Natural killer cell (primary cell): ENCODE results near the gene FRS3. TPM values are rescaled to one million over a fixed set of nuclear protein-coding genes. Genes with fewer than 3 reads are reported as not detected.
A peak's percentile ranks its signal among the peaks of the same experiment; 100 is the strongest.

Source experiments
- ATAC-seq, 3 donors: fragments of 150-1000 bp in 2 of 3; fragments of 200-7000 bp in 1 of 3; cut with Tn5 transposase; 1 replicate in 1 of 3; 2 replicates in 2 of 3; pipeline ENCODE4 v1.10.0; 2021; ENCODE audit warnings: mild to moderate bottlenecking in 2 of 3, moderate library complexity in 2 of 3
- DNase-seq, 2 donors: peaks; one replicate each; pipeline versions ENCODE4 v3.0.0 to v3.0.0-alpha.2; 2013 to 2021; ENCODE audit warnings: mixed read lengths in 1 of 2
- H3K27ac ChIP-seq: one replicate; pipeline ENCODE4 v1.5.1; 2013; ENCODE audit warnings: mild to moderate bottlenecking, low read length
- H3K27me3 ChIP-seq: one replicate; pipeline ENCODE4 v1.6.1; 2013; ENCODE audit warnings: low read length; ENCODE audit not compliant: control insufficient read depth, insufficient read depth
- H3K36me3 ChIP-seq: one replicate; pipeline ENCODE4 v1.6.1; 2013; ENCODE audit warnings: low read length; ENCODE audit not compliant: control insufficient read depth, insufficient read depth
- H3K4me1 ChIP-seq: one replicate; pipeline ENCODE4 v1.6.1; 2013; ENCODE audit warnings: low read length; ENCODE audit not compliant: control insufficient read depth, insufficient read depth
- H3K4me3 ChIP-seq: one replicate; pipeline ENCODE4 v1.5.1; 2013; ENCODE audit warnings: low read length
- H3K9me3 ChIP-seq: one replicate; pipeline ENCODE4 v1.6.1; 2013; ENCODE audit warnings: low read length; ENCODE audit not compliant: control insufficient read depth, insufficient read depth
- H3K27ac Mint-ChIP-seq, 2 donors: one replicate each; pipeline ENCODE4 v1.8.0; 2022; ENCODE audit warnings: mild to moderate bottlenecking in 2 of 2, mixed read lengths in 2 of 2, moderate library complexity in 1 of 2
- H3K27me3 Mint-ChIP-seq, 2 donors: one replicate each; pipeline ENCODE4 v1.8.0; 2022; ENCODE audit warnings: low read depth in 2 of 2, mixed read lengths in 2 of 2
- H3K36me3 Mint-ChIP-seq: one replicate; pipeline ENCODE4 v1.8.0; 2022; ENCODE audit warnings: mixed read lengths
- H3K4me1 Mint-ChIP-seq, 2 donors: one replicate each; pipeline ENCODE4 v1.8.0; 2022; ENCODE audit warnings: mixed read lengths in 2 of 2
- H3K4me3 Mint-ChIP-seq: one replicate; pipeline ENCODE4 v1.8.0; 2022; ENCODE audit warnings: mild to moderate bottlenecking, moderate library complexity, mixed read lengths
- H3K9me3 Mint-ChIP-seq, 2 donors: one replicate each; pipeline ENCODE4 v1.8.0; 2022; ENCODE audit warnings: mixed read lengths in 2 of 2
- CTCF ChIP-seq: fragments of 200-600 bp; IDR thresholded peaks from one replicate; pipeline ENCODE4 v1.8.0; 2022; ENCODE audit warnings: antibody characterized with exemption
- WGBS: methylation state at CpG from one replicate; pipeline ENCODE4 v1.1.7; 2013; ENCODE audit warnings: missing lambda C conversion rate; ENCODE audit not compliant: insufficient coverage; 5-methylcytosine and 5-hydroxymethylcytosine counted together
- intact Hi-C: fragments of 100-400 bp; cut with micrococcal nuclease; formaldehyde crosslinking; loops from one replicate; pipeline ENCODE4 v1.14.2; 2022
- total RNA-seq, 4 donors: library from RNA; stranded (reverse); fragments of 120-200 nt in 1 of 4; gene quantifications; one replicate each; pipeline versions ENCODE4 v1.2.3 to v1.2.4, GENCODE V29; 2013 to 2022

The FRS3 gene
- total RNA-seq, 3 donors from 2014 or later (not counting 1 experiment from before 2014, with no cell fraction given): 4.5 to 5.7 (median 5.4) TPM

GRCh38 chr6:41746107-41746506 is 33.6 kb downstream of the FRS3 start:
- H3K9me3 ChIP-seq: no peaks in the 10 kb centered on the region
- no peaks in the 10 kb centered on the region for H3K36me3 ChIP-seq
- Mint-ChIP-seq H3K4me1 (no peaks in the 10 kb centered on the region), H3K36me3 (no peaks in the 10 kb centered on the region), H3K27ac (no peak overlapping the region), H3K4me3 (no peak overlapping the region), H3K9me3 (no peaks in the 10 kb centered on the region), H3K27me3 (peaks cover 0 to 6% of the 10 kb centered on the region in 2 donors)
- H3K27ac ChIP-seq: no peak overlapping the region
- no peaks in the 10 kb centered on the region for H3K27me3 ChIP-seq
- intact Hi-C loops: no loop called here
- no peak for TF ChIP-seq CTCF
- ATAC-seq (no peak), DNase-seq (no peak)
- WGBS: 92% methylated on average over 10 of the region's 10 CpGs
- no peak overlapping the region for H3K4me3 ChIP-seq
- no peaks in the 10 kb centered on the region for H3K4me1 ChIP-seq

GRCh38 chr6:41744236-41744787 is 35.4 kb downstream of the FRS3 start:
- Mint-ChIP-seq H3K27ac (no peak overlapping the region), H3K9me3 (no peaks in the 10 kb centered on the region), H3K36me3 (no peaks in the 10 kb centered on the region), H3K27me3 (peaks cover 0 to 6% of the 10 kb centered on the region in 2 donors), H3K4me1 (no peaks in the 10 kb centered on the region), H3K4me3 (no peak overlapping the region)
- H3K27me3 ChIP-seq: no peaks in the 10 kb centered on the region
- DNase-seq: no peak
- H3K27ac ChIP-seq: no peak overlapping the region
- no peaks in the 10 kb centered on the region for H3K36me3 ChIP-seq
- TF ChIP-seq CTCF: no peak
- 93% methylated on average over 7 of the region's 7 CpGs for WGBS
- intact Hi-C loops: no loop called here
- no peaks in the 10 kb centered on the region for H3K4me1 ChIP-seq
- H3K4me3 ChIP-seq: no peak overlapping the region
- no peaks in the 10 kb centered on the region for H3K9me3 ChIP-seq
- ATAC-seq: no peak

- no peaks in the 10 kb centered on the region for H3K9me3 Mint-ChIP-seq
- peaks cover 0 to 6% of the 10 kb centered on the region in 2 donors for H3K27me3 Mint-ChIP-seq
- no peaks in the 10 kb centered on the region for H3K9me3 ChIP-seq
- H3K4me1 Mint-ChIP-seq: no peaks in the 10 kb centered on the region
- 86% methylated on average over 6 of the region's 6 CpGs for WGBS
- H3K4me3 Mint-ChIP-seq: no peak overlapping the region
- no peak overlapping the region for H3K4me3 ChIP-seq
- H3K36me3 Mint-ChIP-seq: no peaks in the 10 kb centered on the region
- no peak for TF ChIP-seq CTCF
- DNase-seq: no peak
- no peak overlapping the region for H3K27ac ChIP-seq
- no peaks in the 10 kb centered on the region for H3K27me3 ChIP-seq
- ATAC-seq: peak in 1 of 3 donors; percentile 24
- no peaks in the 10 kb centered on the region for H3K36me3 ChIP-seq
- H3K4me1 ChIP-seq: no peaks in the 10 kb centered on the region
- intact Hi-C loops: no loop called here
- H3K27ac Mint-ChIP-seq: no peak overlapping the region
These were observed 36.1 kb downstream of the FRS3 start for GRCh38 chr6:41743406-41744235.
